Measurements from ENCODE around the gene SLC2A8.
A peak's percentile ranks its signal among the peaks of the same experiment; 100 is the strongest.

The SLC2A8 gene

DNA sequence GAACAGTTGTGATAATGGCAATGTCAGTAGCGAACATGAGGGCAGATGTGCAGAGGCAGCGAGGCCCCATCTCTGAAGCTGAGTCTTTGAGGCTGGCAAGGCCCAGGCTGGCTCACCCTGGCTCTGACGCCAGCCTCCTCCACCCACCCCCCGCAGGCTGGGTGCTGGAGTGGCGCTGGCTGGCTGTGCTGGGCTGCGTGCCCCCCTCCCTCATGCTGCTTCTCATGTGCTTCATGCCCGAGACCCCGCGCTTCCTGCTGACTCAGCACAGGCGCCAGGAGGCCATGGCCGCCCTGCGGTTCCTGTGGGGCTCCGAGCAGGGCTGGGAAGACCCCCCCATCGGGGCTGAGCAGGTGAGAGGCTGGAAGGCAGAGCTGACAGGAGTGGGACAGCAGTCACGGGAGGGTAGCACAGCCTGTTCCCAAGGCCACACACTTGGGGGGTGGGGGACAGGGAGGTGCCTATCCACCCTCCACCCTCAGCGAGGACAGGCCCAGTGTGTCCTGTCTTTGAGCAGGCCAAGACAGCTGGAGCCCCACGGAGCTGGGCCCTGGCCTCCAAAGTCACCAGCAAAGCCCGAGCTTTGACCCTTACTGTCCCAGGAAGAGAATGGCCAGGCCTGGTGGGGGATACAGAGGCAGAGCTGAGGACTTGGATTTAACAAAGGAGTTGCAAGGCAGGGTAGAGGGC lies 5.6 kb downstream of the SLC2A8 start:
- DNase-seq (ENCODE audit: low read depth in 1 of 2, low spot score in 1 of 2) = no peak

DNA sequence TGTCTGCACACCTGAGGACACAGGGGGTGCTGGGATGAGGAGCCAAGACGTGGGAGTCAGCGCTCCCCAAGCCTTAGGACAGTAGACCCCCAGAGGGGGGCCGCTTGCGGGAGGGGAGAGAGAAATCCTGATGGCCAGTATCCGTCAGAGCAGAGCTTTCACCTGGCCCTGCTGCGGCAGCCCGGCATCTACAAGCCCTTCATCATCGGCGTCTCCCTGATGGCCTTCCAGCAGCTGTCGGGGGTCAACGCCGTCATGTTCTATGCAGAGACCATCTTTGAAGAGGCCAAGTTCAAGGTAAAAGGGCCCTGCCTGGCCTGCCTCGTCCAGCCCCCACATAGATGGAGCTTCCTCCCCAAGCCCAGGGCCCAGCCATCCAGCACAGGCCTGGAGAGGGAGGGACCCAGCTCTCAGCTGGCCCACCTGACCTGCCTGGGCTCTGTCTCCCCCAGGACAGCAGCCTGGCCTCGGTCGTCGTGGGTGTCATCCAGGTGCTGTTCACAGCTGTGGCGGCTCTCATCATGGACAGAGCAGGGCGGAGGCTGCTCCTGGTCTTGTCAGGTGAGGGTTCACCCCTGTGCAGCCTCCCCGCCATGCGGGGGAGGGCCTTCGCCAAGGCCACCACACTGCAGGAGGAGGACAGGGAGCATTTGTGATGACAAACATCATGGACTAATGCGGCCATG lies 6.7 kb downstream of the SLC2A8 start:
- DNase-seq (ENCODE audit: low read depth in 1 of 2, low spot score in 1 of 2) = no peak

DNA sequence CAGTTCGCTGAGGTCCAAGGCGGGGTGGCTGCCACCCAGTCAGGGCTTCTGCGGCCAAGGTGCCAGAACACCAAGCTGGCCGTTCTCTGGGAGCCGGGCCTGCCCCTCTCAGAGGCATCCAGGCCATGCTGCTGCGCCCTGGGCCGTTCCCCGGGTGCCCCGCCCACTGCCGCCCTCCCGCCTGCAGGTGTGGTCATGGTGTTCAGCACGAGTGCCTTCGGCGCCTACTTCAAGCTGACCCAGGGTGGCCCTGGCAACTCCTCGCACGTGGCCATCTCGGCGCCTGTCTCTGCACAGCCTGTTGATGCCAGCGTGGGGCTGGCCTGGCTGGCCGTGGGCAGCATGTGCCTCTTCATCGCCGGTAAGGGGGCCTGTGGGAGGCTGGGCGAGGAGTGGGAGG lies 7.7 kb downstream of the SLC2A8 start:
- DNase-seq (ENCODE audit: low read depth in 1 of 2, low spot score in 1 of 2) = no peak

DNA sequence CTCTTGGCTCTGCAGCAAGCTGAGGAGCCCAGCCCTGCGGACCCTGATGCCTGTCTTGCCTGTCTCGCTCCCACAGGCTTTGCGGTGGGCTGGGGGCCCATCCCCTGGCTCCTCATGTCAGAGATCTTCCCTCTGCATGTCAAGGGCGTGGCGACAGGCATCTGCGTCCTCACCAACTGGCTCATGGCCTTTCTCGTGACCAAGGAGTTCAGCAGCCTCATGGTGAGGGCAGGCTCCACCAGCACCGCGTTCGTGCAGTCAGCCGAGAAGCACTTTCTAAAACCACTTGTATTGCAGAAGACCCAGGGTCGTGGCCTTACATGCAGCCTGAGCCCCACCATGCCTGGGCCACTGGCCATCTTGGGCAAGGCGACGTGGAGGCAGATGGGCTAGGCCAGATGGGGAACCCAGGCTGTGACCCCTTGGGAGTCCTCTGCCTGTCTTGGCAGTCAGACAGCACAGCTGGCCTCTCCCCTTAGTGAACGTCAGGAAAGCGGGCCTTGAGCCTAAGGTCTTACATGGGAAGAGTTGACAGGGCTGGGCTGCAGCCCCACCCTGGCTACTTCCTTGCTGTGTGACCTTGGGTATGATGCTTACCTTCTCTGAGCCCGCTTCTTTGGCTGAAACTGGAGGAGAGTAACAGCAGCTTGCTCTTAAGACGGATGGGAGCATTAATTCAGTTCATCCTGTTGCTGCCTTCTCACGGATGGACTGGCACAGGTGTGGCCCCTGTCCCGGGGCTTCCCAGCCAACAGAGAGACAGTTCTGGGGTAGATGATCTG lies 8.6 kb downstream of the SLC2A8 start:
- DNase-seq (ENCODE audit: low read depth in 1 of 2, low spot score in 1 of 2) = no peak

DNA sequence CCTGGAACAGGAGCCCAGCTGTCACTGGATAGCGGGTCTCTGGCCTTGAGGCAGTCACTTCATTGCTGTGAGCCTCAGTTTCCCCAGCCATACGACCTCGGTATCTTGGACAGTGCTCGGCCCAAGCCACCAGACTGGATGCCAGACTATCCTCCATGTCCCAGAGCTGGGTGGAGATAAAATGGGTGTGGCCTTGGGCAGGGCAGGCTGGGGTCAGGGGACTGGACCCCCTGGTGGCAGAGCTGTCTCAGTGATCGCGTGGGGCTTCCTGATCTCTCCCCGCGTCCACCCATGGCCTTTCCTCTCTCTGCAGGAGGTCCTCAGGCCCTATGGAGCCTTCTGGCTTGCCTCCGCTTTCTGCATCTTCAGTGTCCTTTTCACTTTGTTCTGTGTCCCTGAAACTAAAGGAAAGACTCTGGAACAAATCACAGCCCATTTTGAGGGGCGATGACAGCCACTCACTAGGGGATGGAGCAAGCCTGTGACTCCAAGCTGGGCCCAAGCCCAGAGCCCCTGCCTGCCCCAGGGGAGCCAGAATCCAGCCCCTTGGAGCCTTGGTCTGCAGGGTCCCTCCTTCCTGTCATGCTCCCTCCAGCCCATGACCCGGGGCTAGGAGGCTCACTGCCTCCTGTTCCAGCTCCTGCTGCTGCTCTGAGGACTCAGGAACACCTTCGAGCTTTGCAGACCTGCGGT lies 10.0 kb downstream of the SLC2A8 start:
- no peak for DNase-seq (ENCODE audit: low read depth in 1 of 2, low spot score in 1 of 2)

DNA sequence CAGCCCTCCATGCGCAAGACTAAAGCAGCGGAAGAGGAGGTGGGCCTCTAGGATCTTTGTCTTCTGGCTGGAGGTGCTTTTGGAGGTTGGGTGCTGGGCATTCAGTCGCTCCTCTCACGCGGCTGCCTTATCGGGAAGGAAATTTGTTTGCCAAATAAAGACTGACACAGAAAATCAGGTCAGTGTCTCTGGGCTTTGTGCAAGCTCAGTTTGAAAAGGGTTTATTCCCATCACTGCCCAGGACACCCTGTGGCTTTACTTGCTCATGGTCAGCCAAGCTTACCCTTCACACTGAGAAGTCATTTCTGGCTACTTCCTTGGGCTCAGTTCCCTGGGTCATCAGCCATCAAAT lies 10.5 kb downstream of the SLC2A8 start:
- DNase-seq (ENCODE audit: low read depth in 1 of 2, low spot score in 1 of 2) = no peak

DNA sequence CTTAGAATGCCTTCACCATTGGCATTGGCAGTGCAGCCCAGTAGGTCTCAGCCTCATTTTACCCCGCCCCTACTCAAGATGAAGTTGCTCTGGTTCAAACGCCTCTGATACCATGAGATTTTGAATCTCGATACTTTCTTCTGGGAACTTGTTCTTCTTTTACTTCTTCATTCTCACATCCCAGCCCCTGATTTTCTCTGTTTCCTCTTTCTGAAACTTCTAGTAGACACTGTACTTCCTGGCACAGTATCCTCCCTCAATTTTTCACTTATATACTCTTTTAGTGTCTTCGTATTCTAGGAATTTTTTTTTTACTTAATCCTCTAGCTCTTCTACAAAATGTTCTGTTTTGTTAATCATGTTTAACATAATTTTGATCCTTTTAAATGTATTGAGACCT lies 14.2 kb downstream of the SLC2A8 start:
- no peak for DNase-seq (ENCODE audit: low read depth in 1 of 2, low spot score in 1 of 2)

DNA sequence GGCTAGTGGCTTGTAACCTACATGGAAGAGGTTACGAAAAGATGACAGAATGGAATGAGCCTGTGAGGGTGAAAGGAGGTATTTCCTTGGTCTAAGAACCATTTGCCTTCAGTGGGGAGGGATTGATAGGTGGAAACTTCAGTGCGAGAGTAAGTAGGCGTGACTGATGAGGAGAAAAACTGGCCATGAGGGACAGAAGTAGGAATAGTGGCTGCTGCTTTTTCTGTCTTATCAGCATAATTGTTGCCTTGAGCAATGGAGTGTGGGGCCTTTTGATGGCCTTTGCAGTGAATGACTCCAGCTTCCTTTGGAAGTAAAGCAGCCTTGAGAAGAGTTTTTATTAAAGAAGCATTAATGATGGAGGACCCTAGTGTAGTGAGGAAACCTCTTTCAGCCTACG lies 18.2 kb downstream of the SLC2A8 start:
- DNase-seq (ENCODE audit: low read depth in 1 of 2, low spot score in 1 of 2) = no peak

DNA sequence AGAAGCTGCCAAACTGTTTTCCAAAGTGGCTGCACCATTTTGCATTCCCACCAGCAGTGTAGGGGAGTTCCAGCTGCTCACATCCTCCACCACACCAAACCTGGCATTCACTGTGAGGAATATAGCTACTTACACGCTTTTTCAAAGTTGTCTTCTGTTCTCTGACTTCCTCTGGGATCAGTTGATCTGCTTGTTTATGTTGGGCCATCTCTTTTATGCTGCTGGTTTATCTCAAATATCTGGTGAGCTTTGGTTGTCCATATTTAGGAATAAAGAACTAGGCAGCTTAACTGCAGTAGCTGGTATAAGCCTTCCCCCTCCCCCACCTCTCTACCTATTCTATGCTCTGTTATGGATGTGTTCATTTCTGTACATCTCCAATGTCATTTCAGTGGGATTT lies 18.7 kb downstream of the SLC2A8 start:
- no peak for DNase-seq (ENCODE audit: low read depth in 1 of 2, low spot score in 1 of 2)

DNA sequence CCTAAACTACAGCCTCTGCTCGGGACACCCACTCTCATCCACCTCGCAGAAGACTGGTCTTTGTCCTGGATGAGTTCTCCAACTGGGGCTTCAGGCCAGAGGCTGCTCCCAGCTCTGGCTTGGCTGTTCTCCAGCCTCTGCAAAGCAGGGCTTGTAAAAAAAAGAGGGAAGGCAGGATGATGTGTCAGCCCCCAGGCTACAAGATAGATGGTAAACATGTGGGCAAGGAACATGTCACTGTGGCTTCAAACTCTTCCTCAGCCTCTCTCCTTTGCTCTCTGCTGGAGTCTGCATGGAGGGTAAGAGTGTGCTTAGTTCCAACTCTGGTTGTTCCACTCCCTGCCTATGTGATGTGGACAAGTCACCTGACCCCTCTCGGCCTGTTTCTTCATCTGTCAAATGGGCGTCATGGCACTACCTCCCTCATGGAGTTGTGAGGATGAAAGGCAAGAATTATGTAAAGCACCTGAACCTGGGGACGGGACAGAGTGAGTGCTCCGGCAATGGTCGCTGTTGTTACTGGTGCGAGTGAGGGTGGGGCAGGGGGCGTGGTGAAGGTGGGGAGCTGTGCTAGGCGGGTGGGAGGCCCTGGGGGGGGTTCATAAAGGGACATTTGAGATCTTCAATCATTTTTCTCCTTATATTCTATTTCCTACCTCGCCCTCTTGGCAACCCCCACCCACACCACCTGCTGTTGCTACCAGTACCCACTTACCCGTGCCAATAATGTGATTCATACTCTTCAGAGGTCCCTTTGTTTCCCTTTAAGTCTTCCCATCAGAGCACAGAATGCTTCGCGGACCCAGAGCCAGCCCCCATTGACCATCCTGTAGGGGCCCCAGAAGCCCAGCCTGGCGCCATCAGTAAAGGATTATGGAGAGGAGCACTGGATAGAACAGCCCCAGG lies 20.4 kb downstream of the SLC2A8 start:
- DNase-seq (ENCODE audit: low read depth in 1 of 2, low spot score in 1 of 2) = no peak

DNA sequence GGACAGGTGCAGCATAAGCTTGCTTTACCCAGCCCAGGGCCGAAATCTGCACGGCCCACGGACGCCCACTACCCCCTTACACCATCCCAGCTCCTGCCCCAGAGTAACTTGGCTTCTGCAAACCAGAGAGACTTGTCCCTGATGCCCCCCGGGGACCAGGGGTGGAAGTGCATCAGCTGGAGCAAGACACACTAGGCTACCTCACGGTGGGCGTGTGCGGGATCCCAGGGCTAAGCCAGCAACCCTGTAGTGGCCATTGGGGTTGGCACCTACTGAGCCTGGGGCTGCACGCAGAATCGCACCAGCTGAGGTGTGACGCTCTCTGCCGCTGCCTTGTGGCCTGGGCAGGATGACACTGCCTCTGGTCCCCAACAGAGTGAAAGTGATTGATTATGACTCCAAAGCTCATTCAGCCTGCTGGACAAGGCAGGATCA lies 21.1 kb downstream of the SLC2A8 start:
- peak in 1 of 2 donors; percentile 31 for DNase-seq (ENCODE audit: low read depth in 1 of 2, low spot score in 1 of 2)

DNA sequence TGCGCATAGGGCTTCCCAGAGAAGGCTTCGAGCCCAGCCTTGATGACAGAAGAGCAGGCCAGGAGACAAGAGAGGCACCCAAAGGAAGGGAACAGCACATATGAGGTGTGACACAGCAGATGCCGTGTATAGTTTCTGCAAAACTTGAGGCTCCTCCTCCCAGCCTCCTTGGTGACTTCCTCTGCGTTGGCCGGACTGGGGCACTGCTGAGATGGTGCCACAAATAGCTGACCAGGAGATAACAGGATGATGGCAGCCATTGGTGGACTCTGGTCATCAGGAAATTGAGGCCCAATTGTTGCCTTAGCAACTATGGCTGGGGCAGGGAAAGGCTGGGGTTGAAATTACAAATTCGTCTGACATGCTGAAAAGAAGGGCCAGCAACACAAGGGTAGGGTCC lies 22.4 kb downstream of the SLC2A8 start:
- DNase-seq (ENCODE audit: low read depth in 1 of 2, low spot score in 1 of 2) = no peak

DNA sequence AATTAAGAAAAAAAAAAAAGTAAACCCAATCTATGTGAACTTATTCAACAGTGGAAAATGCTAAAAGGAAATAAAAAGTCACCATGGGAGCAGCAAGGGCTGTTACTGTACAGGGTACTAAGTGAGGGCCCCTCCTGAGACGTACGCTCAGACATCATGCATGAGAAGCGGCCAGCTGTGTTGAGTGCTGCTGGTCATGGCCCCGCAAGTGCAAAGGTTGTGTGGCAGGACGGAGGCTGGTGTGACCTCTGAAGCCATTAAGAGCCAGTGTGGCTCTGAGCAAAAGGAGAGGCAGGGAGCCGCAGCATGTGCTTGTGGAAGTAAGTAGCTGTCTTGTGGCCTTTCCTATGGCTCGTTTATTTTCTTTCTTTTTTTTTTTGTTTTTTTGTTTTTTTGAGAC lies 24.1 kb downstream of the SLC2A8 start:
- DNase-seq (ENCODE audit: low read depth in 1 of 2, low spot score in 1 of 2) = no peak

DNA sequence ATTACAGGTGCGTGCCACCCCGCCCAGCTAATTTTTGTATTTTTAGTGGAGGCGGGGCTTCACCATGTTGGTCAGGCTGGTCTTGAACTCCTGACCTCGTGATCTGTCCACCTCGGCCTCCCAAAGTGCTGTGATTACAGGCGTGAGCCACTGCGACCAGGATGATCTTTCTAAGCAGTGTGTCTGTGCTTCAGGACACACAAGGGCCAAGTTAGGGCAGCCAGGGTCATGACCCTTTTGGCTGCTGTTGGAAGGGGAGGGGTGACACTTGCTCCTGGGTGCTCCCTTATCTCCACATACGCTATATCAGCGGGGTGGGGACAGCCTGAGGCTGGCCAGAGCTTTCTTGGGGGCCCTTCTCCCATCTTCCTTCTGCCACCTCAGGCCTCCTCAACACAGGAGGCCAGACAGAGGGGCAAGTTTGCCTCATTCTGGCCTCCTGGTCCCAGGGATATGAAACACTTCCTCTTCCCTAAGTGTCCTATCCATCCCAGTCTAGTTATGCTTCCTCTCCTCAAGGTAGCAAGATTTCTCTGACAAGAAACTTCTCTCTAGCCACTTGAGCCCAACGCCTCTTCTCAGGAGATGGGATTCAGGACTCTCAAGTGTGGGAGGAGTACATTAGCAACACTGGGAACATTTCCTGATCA lies 25.3 kb downstream of the SLC2A8 start:
- DNase-seq (ENCODE audit: low read depth in 1 of 2, low spot score in 1 of 2) = no peak

DNA sequence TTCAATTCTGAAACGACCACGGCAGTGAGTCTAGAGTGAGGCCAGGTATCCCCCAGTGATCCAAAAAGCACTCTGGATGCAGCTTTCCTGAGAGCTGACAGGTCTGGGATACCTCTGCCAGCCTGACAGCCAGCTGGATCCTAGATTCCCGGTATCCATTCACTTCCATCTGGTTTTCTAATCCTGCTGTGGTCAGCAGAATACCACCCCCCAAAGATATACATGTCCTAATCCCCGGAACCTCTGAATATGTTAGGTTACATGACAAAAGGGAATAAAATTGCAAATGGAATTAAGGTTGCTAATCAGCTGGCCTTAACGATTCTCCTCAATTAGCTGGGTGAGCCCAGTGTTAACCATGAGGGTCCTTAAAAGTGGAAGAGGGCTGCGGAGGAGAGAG lies 25.8 kb downstream of the SLC2A8 start:
- no peak for DNase-seq (ENCODE audit: low read depth in 1 of 2, low spot score in 1 of 2)

DNA sequence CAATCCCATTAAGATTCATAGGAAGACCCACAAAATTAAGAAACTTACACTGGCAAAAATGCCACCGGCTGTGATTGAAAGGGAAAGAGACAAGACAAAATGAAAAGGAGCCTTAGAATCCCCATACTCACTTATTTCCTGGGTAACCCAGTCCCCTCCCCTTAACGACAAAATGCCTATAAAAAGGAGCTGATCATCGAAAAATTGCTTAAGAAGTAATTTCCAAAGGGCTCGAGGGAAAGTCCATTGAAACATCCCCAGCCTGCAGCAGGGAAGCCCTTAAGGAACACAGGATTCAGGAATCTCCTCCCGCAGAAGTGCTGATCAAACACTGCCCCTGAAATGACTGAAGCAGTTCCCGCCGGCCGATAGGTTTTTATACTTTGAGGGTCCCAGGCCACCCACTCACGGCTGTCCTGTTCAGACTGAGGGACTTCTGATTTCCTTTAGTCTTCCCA lies 26.5 kb downstream of the SLC2A8 start:
- no peak for DNase-seq (ENCODE audit: low read depth in 1 of 2, low spot score in 1 of 2)

DNA sequence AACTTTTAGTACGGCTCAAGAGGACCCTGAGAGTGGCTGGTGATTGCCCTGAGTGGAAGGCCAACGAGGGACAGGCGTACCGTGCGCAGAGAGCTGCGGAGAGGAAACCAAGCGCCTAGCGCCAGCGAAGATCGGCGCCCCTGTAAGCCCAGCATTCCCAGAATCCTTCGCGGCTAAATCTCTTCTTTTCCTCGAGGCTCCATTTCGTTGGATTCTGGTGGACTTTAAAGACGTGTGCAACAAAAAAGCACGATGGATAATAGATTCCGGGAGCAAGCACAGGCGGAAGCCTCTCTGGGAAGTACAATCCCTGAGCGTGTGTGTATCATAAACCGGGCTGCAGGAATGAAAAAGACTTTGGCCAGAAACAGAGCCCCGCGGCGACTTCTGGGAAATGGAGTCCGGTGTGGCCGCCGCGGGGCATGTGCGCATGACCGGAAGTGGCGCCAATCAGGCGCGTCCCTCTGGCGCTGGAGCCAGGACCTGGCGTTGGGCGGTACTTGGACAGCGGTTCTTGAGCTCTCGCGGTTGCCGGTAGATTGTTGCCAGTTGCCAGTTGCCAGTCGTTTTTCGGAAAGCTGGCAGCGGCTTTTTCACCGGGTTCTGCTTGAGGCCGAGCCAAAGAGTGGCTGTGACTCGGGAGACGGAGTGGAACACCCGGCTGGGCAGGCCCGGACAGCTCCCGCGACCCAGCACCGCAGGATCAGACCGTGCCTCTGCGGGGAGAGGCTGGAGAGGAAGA lies 27.1 kb downstream of the SLC2A8 start, which contains the start of gene ZNF79:
Gene ZNF79 (plus strand): TSS at position 449 of the 742 bp plus-strand sequence. CDS start 406 bp downstream, outside the sequence.
- DNase-seq (ENCODE audit: low read depth in 1 of 2, low spot score in 1 of 2) = peak; percentile 77 to 87

DNA sequence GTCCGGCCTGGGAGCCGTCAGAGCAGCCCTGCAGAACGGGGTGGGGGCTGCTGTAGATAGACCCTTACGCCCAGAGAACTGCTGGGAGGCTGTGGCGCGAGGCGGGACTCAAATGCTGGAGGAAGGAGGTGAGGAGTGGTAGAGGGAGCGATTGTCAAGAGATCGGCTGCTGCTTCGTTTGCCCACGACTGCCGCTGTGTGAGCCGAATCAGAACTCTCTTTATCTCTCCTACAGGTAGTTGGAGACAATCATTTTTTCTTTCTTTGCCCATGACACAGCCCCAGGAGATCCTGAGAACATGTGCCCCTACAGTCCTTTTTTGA lies 27.7 kb downstream of the SLC2A8 start:
- no peak for DNase-seq (ENCODE audit: low read depth in 1 of 2, low spot score in 1 of 2)

DNA sequence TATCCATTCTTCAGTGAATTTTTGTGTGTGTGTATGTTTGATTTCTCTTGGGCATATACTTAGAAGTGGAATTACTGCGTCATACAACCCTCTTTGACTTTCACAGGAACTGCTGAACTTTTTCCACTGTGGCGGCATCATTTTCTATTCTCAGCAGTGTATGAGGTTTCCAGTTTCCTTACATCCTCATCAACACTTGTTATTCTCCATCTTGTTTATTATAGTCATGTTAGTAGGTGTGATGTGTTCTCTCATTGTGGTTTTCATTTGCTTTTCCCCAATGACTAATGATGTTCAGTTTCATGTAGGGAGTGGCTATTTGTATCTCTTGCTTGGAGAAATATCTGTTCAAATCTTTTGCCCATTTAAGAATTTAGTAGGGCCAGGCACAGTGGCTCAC lies 29.8 kb downstream of the SLC2A8 start:
- no peak for DNase-seq (ENCODE audit: low read depth in 1 of 2, low spot score in 1 of 2)

Data from stimulated activated CD4-positive, alpha-beta T cell treated with anti-CD3 and anti-CD28 coated beads, Interleukin-15, amount 100 ng/mL, for 1 hour (primary cell).